22Rv1 (cell line): ENCODE results near the gene SPINK8.

Source experiments
- CTCF ChIP-seq: fragments of 450-650 bp; IDR thresholded peaks from 2 replicates; pipeline ENCODE4 v1.5.1; 2017; ENCODE audit warnings: mild to moderate bottlenecking
- ZFX ChIP-seq: fragments of 450-650 bp; IDR thresholded peaks from 2 replicates; pipeline ENCODE4 v1.6.1; 2017; ENCODE audit warnings: antibody characterized with exemption, borderline replicate concordance

GRCh38 chr3:48372377-48372770 lies 38.9 kb upstream of the SPINK8 start:
- TF ChIP-seq CTCF (no peak), ZFX (no peak)
